Brain microvascular endothelial cell (primary cell): ENCODE results near the gene PTPRT.

Experiments used
- DNase-seq: peaks from one replicate; pipeline ENCODE4 v3.0.0-alpha.2; 2020
- H3K27ac ChIP-seq: fragments of 250-450 bp; sonication (Bioruptor Pico); 2 replicates; pipeline ENCODE4 v1.5.1; 2020; ENCODE audit warnings: mild to moderate bottlenecking, moderate library complexity
- H3K27me3 ChIP-seq: fragments of 250-450 bp; sonication (Bioruptor Pico); replicated peaks from 2 replicates; pipeline ENCODE4 v1.5.1; 2020; ENCODE audit warnings: mild to moderate bottlenecking
- H3K36me3 ChIP-seq: fragments of 250-450 bp; sonication (Bioruptor Pico); replicated peaks from 2 replicates; pipeline ENCODE4 v1.5.1; 2020; ENCODE audit warnings: mild to moderate bottlenecking
- H3K4me3 ChIP-seq: 2 replicates; pipeline ENCODE4 v1.5.1; 2011; ENCODE audit warnings: low read depth, mild to moderate bottlenecking, control low read depth, low read length, moderate library complexity
- in situ Hi-C: cut with HindIII; loops from 2 replicates; pipeline ENCODE4 v1.10.0; 2017; ENCODE audit warnings: low sequenced_read_pairs, low pct_ligation_motif_present
- TF ChIP-seq, protein P1 (sequence below): IDR thresholded peaks from 2 replicates; pipeline ENCODE4 v1.5.1; 2011; ENCODE audit warnings: low read depth, mild to moderate bottlenecking, moderate library complexity, low read length, control low read depth, inconsistent platforms; ENCODE audit errors: missing control alignments

PTPRT gene

GRCh38 chr20:43202100-43202499 lies 12.4 kb upstream of the PTPRT start:
- Histone ChIP-seq H3K4me3 (no peak overlapping the region), H3K27me3 (no peaks in the 10 kb centered on the region), H3K27ac (no peak overlapping the region), H3K36me3 (no peaks in the 10 kb centered on the region)
- in situ Hi-C loops, result no loop called here
- TF ChIP-seq, protein P1, sequence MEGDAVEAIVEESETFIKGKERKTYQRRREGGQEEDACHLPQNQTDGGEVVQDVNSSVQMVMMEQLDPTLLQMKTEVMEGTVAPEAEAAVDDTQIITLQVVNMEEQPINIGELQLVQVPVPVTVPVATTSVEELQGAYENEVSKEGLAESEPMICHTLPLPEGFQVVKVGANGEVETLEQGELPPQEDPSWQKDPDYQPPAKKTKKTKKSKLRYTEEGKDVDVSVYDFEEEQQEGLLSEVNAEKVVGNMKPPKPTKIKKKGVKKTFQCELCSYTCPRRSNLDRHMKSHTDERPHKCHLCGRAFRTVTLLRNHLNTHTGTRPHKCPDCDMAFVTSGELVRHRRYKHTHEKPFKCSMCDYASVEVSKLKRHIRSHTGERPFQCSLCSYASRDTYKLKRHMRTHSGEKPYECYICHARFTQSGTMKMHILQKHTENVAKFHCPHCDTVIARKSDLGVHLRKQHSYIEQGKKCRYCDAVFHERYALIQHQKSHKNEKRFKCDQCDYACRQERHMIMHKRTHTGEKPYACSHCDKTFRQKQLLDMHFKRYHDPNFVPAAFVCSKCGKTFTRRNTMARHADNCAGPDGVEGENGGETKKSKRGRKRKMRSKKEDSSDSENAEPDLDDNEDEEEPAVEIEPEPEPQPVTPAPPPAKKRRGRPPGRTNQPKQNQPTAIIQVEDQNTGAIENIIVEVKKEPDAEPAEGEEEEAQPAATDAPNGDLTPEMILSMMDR, result no peak
- no peak for DNase-seq

DNA sequence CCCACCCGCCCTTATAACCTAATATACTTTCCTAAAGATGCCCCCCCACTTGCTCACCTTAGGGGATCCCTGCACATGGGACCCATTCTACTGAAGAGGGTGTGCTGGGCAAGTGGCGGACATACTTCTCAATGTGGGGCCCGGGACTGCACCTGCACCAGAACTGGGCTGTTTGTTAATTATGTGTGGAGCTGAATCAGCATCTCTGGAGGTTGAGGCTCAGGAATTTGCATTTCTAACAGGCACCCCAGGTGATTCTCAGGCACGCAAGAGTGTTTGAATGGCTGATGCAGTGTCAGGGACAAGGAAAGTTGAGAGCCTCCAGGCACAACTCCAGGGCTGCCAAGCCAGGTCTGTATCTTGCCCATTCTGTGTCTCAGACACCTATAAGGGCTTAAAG lies 8.9 kb upstream of the PTPRT start:
- no peak overlapping the region for H3K27ac ChIP-seq
- no peak for DNase-seq
- no peak overlapping the region for H3K4me3 ChIP-seq
- TF ChIP-seq, protein P1, result no peak
- no peaks in the 10 kb centered on the region for H3K27me3 ChIP-seq
- no peaks in the 10 kb centered on the region for H3K36me3 ChIP-seq
- in situ Hi-C loops, result no loop called here

DNA sequence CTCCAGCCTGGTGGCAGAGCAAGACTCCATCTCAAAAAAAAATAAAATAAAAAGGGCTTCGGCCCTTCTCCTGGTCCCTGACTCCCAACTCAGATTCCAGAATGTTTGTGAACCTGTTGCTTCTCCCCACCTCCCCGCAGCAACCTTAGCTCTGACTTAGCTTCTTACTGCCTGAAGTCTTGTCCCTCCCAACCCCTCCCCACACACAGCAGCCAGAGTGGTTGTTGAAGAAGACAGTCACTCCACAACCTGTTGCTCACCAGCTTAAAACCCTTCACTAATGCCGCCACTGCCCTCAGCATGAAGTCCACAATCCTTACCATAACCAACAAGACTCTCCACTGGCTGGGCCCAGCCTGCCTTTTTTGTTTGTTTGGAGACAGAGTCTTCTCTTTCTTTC lies 6.5 kb upstream of the PTPRT start:
- Histone ChIP-seq H3K36me3 (no peaks in the 10 kb centered on the region), H3K4me3 (no peak overlapping the region), H3K27me3 (no peaks in the 10 kb centered on the region), H3K27ac (no peak overlapping the region)
- in situ Hi-C loops, result no loop called here
- no peak for DNase-seq
- TF ChIP-seq, protein P1, result no peak

DNA sequence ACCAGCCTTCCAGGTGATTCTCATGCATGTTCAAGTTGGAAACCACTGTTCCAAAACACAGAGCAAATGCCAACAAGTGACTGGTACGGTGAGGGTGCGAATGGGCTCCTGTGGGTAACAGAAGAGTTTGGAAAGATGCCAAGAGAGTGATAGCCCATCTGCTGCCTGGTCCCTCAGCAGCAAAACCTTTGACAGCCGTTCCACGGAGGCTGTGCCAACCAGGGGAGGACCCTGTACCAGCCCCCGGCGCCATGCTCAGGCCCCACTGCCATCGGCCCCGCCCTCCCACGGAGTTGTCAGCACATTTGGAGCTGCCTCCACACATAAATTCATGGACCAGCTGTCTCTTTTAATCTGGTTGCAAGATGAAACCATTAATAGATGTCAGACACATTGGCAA lies 4.4 kb upstream of the PTPRT start:
- in situ Hi-C loops, result no loop called here
- TF ChIP-seq, protein P1, result no peak
- Histone ChIP-seq H3K4me3 (no peak overlapping the region), H3K27me3 (peaks cover 13% of the 10 kb centered on the region), H3K27ac (no peak overlapping the region), H3K36me3 (no peaks in the 10 kb centered on the region)
- no peak for DNase-seq

DNA sequence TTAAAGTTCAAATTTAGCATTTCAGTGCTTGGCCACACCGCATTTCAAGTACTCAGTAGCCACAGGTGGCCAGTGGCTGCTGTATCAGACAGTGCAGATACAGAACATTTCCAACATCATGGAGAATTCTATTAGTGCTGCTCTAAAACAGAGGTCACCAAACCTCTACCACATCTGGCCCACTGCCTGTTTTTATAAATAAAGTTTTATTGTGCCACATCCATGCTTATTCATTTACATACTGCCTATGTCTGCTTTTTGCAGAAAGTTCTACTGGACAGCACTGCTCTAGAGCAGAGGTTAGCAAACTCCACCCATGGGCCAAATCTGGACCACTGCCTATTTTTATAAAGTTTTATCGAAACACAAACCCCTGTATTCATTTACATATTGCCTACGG lies 3.7 kb upstream of the PTPRT start:
- Histone ChIP-seq H3K27me3 (peaks cover 18% of the 10 kb centered on the region), H3K4me3 (no peak overlapping the region), H3K27ac (no peak overlapping the region), H3K36me3 (no peaks in the 10 kb centered on the region)
- DNase-seq, result no peak
- TF ChIP-seq, protein P1, result no peak
- in situ Hi-C loops, result no loop called here
